Stimulated activated CD8-positive, alpha-beta memory T cell treated with anti-CD3 and anti-CD28 coated beads, Interleukin-15, amount 100 ng/mL, for 1 hour (primary cell): ENCODE results near the gene CFAP100.

Source experiments
- DNase-seq: peaks from one replicate; pipeline ENCODE4 v3.0.0-alpha.2; 2020; ENCODE audit warnings: low read depth

The CFAP100 gene

GRCh38 chr3:126480206-126480605 lies 85.5 kb downstream of the CFAP100 start:
- DNase-seq, result no peak

GRCh38 chr3:126480861-126481260 lies 86.2 kb downstream of the CFAP100 start:
- no peak for DNase-seq

GRCh38 chr3:126481808-126482502 lies 87.2 kb downstream of the CFAP100 start:
- no peak for DNase-seq

DNA sequence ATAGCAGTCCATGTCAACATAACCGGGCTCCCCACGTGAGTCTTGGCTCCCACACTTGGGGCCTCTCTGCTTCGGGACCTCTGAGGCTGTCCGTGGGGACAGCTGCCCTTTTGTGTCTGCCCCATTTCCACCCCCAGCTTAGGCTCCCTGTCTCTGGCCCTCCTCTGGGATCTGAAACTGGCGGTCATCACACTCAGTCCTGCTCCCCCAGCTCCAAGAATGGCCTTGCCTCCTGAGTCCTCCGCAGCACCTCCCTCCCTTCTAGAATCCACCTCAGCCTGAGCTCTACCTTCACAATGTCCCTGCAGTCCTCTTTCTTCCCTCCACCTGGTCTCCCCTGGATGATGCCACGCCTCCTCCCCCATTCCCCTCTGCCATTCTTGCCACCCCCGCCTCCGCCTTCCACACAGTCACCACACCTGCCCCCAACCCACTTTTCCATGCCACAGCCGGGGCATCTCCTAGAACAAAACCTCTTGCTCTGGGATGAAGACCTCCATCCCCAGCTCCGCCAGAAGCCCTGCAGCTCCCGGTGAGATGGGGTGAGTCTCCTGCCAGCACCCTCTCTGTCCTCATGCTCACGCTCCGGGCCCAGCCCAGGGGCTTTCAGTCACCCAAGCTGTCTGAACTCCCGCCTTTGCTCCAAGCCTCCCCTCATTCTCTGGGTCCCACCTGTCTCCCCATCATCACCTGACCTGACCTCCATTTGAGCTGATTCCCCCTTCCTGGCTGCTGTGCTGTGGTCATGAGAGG lies 88.0 kb downstream of the CFAP100 start:
- no peak for DNase-seq

GRCh38 chr3:126483321-126483761 lies 88.6 kb downstream of the CFAP100 start:
- DNase-seq, result no peak

DNA sequence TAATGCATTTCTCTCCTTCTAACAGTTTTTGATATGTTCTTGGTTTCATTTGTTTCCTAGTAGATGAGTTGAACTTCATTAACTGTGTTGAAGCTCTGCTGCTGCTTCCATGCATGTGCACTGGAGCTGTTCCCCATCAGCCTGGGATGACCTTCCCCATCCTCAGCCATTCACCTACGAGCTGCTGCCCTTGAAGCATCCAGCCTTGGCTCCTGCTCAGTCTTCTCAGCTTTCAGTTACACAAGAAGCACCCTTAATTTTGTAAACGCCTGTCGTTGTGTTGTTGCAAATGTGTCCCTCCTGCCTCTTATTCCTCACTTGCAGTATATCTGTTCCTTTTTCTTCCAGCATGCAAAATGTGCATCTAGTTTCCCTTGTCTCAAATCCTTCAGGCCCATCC lies 89.4 kb downstream of the CFAP100 start:
- DNase-seq, result no peak

GRCh38 chr3:126484662-126485061 lies 90.0 kb downstream of the CFAP100 start:
- DNase-seq, result no peak

GRCh38 chr3:126485176-126485897 lies 90.6 kb downstream of the CFAP100 start:
- DNase-seq, result no peak

DNA sequence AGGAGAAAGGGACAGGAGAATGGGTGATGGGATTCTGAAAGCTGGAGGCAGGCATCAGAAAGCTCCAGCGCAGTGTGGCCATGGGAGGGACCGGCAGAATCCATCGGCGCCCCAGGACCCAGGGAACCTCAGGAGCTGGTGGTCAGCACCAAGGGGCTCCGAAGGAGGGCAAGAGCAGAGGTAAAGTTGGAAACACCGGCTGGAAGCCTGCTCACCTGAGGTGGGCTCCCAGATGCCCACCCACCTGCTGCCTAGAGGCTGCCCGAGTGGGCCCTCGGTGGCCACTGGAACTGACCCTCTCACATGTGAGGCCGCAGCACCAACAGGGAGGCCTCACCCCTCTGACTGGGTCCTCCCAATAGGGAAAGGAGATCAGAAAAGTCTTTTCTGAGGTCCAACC lies 91.2 kb downstream of the CFAP100 start:
- DNase-seq, result no peak
